NCI-H2196 (cell line): ENCODE data around the gene KLHL8.
"Not testable (repeated sequence)": the region's sequence is repeated elsewhere in the genome, so short reads cannot be mapped to it uniquely, and the experiment has no call there.

ENCODE experiments used
- DNase-seq: peaks from one replicate; lab custom pipeline; 2025; ENCODE audit not compliant: unreplicated experiment; lab: John Stamatoyannopoulos, UW

Gene KLHL8

DNA sequence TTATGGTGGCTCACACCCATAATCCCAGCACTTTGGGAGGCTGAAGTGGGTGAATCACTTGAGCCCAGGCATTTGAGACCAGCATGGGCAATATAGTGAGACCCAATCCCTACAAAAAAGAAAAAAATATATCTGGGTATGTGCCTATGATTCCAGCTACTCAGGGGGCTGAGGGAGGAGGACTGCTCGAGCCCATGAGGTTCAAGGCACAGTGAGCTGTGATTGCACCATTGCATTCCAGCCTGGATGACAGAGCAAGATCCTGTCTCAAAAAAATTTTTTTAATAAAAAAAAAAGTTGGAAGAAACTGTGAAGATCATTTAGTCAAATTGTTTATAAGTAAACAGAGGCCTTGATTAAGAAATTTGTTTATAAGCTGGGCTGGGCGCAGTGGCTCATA, 39.7 kb downstream of the KLHL8 start:
- DNase-seq, result no peak

GRCh38 chr4:87179751-87180150, 40.7 kb downstream of the KLHL8 start:
- no peak for DNase-seq

DNA sequence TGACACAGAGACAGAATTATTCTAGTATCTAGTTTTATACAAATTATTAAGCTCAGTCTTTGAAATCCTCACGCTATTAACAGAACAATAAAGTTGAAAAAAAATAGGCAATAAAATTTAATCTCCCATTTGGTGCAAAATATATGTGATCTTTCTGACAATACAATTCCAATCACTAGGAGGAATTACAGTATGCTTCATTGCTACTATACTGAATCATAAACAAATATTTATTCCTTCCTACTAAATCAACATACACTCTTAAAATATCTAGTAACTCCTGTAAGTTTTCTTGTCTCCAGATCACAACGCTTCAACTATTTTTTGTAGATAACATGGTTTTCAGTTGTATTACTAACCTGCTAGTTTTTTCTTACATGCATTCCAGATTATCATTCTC, 45.7 kb downstream of the KLHL8 start:
- no peak for DNase-seq

GRCh38 chr4:87171944-87172343, 48.5 kb downstream of the KLHL8 start:
- DNase-seq, result no peak

GRCh38 chr4:87166296-87166854, 54.0 kb downstream of the KLHL8 start:
- DNase-seq, result no peak

DNA sequence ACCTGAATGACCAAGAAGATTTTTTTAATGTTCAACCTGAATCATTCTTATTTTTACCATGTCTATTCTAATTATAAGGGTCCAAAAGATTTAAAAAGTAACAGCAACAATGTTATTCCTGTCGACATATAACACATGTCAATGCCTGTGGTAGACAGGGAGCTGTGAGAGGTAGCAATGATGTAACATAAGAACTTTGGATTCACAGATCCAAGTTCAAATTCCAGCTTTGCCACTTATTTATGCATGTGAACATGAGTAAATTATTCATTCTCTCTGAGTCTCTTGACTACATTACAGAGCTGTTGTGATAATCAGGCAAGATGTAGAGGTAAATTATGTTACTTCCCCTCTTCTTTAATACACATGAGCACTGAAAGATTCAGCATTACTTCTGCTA, 54.5 kb downstream of the KLHL8 start:
- no peak for DNase-seq

- DNase-seq, result no peak
Measured at GRCh38 chr4:87153078-87153870, 67.1 kb downstream of the KLHL8 start.

- no peak for DNase-seq
Measured at GRCh38 chr4:87152310-87153041, 67.9 kb downstream of the KLHL8 start.

GRCh38 chr4:87151730-87152129, 68.7 kb downstream of the KLHL8 start:
- DNase-seq, result no peak

GRCh38 chr4:87150498-87151261, 69.7 kb downstream of the KLHL8 start:
- DNase-seq, result peak; percentile 60

DNA sequence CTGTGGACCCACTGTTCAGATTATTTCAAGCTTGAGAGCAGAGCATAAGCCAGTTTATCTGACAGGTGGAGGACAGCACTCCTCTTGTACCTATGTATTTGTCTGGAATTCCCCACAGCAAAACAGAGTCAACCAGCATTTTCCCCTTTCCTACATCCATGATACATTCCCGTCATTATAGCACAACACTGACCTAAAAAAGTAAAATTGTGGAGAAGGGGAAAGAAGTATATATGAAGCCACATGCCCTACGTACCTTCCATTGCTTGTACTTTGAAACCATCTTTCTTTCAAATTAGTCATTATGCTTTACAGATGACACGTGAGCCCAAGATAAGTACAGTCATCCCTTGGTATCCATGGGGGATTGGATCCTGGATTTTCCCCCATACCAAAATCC, 73.3 kb downstream of the KLHL8 start:
- no peak for DNase-seq

DNA sequence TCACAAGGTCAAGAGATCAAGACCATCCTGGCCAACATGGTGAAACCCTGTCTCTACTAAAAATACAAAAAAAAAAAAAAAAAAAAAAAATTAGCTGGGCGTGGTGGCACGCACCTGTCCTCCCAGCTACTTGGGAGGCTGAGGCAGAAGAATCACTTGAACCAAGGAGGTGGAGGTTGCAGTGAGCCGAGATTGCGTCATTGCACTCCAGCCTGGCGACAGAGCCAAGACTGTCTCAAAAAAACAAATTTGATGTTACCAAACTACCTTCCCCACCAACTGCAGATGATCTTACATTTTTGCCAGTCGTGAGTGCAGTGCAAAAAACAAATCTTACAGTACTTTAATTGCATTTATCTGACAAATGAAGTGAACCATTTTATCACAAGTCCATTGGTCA, 74.5 kb downstream of the KLHL8 start:
- DNase-seq, result not testable (repeated sequence)

DNA sequence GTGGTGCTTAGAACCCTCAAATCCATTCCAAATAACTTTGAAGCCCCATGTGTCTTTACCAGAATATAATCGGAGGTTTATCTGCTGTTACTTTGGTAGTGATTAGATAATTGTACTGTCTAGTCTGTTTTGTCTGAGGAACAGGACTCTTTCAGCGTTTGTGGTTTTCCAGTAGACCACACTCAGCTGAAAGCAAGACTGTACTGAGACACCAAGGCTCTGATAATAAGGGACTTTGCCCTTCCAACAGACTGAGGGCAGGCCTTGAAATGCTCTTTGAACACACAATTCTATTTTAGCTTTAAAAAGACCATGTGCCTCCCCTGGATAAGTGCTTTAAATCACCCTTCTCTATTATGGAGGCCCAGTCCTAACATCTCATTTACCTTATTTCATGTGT, 76.1 kb downstream of the KLHL8 start:
- no peak for DNase-seq

- no peak for DNase-seq
Measured at GRCh38 chr4:87141428-87141827, 79.0 kb downstream of the KLHL8 start.

DNA sequence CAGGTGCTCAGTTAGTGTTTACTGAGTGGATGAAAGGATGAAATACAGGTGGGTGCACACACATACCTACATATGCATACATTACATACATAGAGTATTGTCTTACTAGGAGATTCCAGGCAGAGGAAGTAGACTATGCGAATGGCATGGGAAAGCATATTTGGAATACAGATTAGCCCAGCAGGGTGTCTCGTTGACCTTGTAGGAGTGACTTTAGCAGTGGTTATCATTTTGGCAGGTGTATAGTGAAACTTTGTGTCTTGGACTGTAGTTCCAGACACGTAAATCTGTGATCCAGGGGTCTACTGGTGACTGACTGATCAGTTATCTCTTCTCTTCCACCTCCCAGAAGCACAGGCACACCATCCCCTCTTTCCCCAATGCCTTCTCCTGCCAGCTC, 86.3 kb downstream of the KLHL8 start:
- DNase-seq, result no peak

GRCh38 chr4:87133183-87133582, 87.2 kb downstream of the KLHL8 start:
- no peak for DNase-seq

GRCh38 chr4:87132035-87132434, 88.4 kb downstream of the KLHL8 start:
- DNase-seq, result no peak

GRCh38 chr4:87130985-87131703, 89.3 kb downstream of the KLHL8 start:
- DNase-seq, result no peak

DNA sequence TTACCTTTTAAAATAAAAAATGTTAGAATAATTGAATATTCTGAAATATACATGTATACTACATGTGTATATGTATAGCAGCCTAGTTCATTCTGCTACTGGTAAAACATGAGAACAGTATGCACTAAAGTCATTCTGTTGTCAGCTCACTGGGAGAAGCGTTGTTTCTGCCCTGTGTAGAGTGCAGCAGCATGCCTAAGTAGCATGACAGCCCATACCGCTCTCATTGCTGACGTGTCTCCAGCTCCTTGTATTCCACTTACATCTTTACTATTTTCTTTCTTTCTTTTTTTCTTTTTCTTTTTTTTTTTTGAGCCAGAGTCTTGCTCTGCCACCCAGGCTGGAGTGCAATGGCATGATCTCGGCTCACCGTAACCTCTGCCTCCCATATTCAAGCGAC, 90.7 kb downstream of the KLHL8 start:
- no peak for DNase-seq

GRCh38 chr4:87128006-87128705, 92.3 kb downstream of the KLHL8 start:
- no peak for DNase-seq
